GM18508 (cell line): ENCODE results near the gene REPS1.

Source experiments
- ATAC-seq: cut with Tn5 transposase; IDR thresholded peaks from one replicate; pipeline ENCODE4 v1.9.1; 2021; ENCODE audit warnings: moderate number of reproducible peaks; ENCODE audit not compliant: insufficient read depth, unreplicated experiment

The REPS1 gene

GRCh38 chr6:138973466-138974153 lies 14.4 kb downstream of the REPS1 start:
- no peak for ATAC-seq

- no peak for ATAC-seq
Measured at GRCh38 chr6:138972226-138972665, 15.8 kb downstream of the REPS1 start.

- no peak for ATAC-seq
Measured at GRCh38 chr6:138971601-138972000, 16.5 kb downstream of the REPS1 start.

GRCh38 chr6:138970856-138971425 lies 17.1 kb downstream of the REPS1 start:
- ATAC-seq: no peak

- no peak for ATAC-seq
Measured at GRCh38 chr6:138970159-138970558, 17.9 kb downstream of the REPS1 start.

GRCh38 chr6:138966870-138967269 lies 21.2 kb downstream of the REPS1 start:
- no peak for ATAC-seq

- ATAC-seq: no peak
Measured at GRCh38 chr6:138965971-138966370, 22.1 kb downstream of the REPS1 start.

GRCh38 chr6:138965291-138965874 lies 22.7 kb downstream of the REPS1 start:
- no peak for ATAC-seq

GRCh38 chr6:138964012-138964411 lies 24.0 kb downstream of the REPS1 start:
- ATAC-seq: no peak

GRCh38 chr6:138963531-138963930 lies 24.5 kb downstream of the REPS1 start:
- no peak for ATAC-seq

- ATAC-seq: no peak
Measured at GRCh38 chr6:138963119-138963518, 24.9 kb downstream of the REPS1 start.

- no peak for ATAC-seq
Measured at GRCh38 chr6:138959521-138959920, 28.5 kb downstream of the REPS1 start.

- no peak for ATAC-seq
Measured at GRCh38 chr6:138958595-138958994, 29.5 kb downstream of the REPS1 start.

GRCh38 chr6:138957903-138958302 lies 30.1 kb downstream of the REPS1 start:
- ATAC-seq: no peak

- ATAC-seq: no peak
Measured at GRCh38 chr6:138957484-138957883, 30.6 kb downstream of the REPS1 start.

GRCh38 chr6:138956244-138956924 lies 31.7 kb downstream of the REPS1 start:
- ATAC-seq: no peak

GRCh38 chr6:138955262-138955661 lies 32.8 kb downstream of the REPS1 start:
- no peak for ATAC-seq

GRCh38 chr6:138953451-138953850 lies 34.6 kb downstream of the REPS1 start:
- ATAC-seq: no peak

GRCh38 chr6:138948546-138949179 lies 39.4 kb downstream of the REPS1 start:
- ATAC-seq: no peak

- ATAC-seq: no peak
Measured at GRCh38 chr6:138948004-138948403, 40.0 kb downstream of the REPS1 start.

GRCh38 chr6:138945354-138945753 lies 42.7 kb downstream of the REPS1 start:
- ATAC-seq: no peak
